Central memory CD8-positive, alpha-beta T cell (primary cell): ENCODE measurements around the gene KRT16.

Source experiments
- ATAC-seq: fragments of 150-1000 bp; cut with Tn5 transposase; replicated peaks from 2 replicates; pipeline ENCODE4 v1.10.0; 2022; ENCODE audit warnings: mild to moderate bottlenecking, moderate FRiP score, moderate number of reproducible peaks; ENCODE audit not compliant: poor library complexity, severe bottlenecking; ENCODE audit errors: extremely low read depth
- DNase-seq, 2 donors: peaks; one replicate each; pipeline ENCODE4 v3.0.0; 2021; ENCODE audit warnings: low spot score in 2 of 2
- H3K27ac Mint-ChIP-seq: one replicate; pipeline ENCODE4 v1.8.0; 2022; ENCODE audit warnings: low read depth, mild to moderate bottlenecking, moderate library complexity, mixed read lengths
- H3K27me3 Mint-ChIP-seq: one replicate; pipeline ENCODE4 v1.8.0; 2022; ENCODE audit warnings: mixed read lengths
- H3K36me3 Mint-ChIP-seq: one replicate; pipeline ENCODE4 v1.8.0; 2022; ENCODE audit warnings: mild to moderate bottlenecking, moderate library complexity, mixed read lengths; ENCODE audit not compliant: insufficient read depth
- H3K4me1 Mint-ChIP-seq: one replicate; pipeline ENCODE4 v1.8.0; 2022; ENCODE audit warnings: mixed read lengths
- H3K4me3 Mint-ChIP-seq: one replicate; pipeline ENCODE4 v1.8.0; 2022; ENCODE audit warnings: mild to moderate bottlenecking, moderate library complexity, mixed read lengths
- H3K9me3 Mint-ChIP-seq: one replicate; pipeline ENCODE4 v1.8.0; 2022; ENCODE audit warnings: mixed read lengths

KRT16 gene

DNA sequence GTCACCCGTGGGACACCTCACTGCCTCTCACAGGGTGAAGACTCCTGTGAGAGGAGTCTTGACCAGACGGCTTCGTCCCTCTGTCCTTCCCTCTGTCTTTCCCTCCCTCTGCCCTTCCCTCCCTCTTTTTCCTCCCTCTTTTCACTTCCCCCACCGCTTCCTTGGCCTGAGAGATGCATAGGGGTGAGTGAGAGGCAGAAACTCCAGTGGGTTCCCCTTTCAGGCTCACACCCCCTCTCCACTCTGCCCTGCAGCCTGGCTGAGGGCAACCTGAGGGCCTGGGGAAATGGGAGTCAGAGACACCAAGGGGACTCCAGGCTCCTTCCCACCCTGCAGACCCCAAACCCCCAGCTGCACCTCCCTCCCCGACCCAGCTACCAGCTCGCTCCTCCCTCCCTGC is 26.4 kb upstream of the KRT16 start:
- H3K4me3 Mint-ChIP-seq: no peak overlapping the region

DNA sequence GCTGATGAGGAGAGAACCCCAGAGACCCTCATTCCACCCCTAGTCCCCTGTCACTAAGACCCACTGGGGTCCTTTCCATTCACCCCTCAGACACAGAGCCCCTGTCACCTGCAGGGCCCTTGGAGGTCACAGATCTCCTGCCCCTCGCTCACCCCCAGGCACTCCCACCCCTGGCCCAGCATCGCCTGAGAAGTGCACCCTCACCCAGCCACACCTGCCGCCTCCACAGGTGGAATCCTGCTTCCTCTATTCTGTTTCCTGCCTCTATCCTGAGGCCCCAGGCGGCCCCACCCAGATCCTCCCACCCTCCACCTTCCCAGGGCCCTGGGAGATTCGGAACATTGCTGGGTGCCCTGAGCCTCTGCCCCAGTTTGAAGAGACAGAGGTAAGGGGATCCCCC is 25.6 kb upstream of the KRT16 start:
- Mint-ChIP-seq H3K9me3 (no peaks in the 10 kb centered on the region), H3K27ac (no peak overlapping the region)
- ATAC-seq: no peak

More for the DNA sequence above, 26.4 kb upstream of the KRT16 start:
- no peak for DNase-seq
- H3K4me1 Mint-ChIP-seq: no peaks in the 10 kb centered on the region
- no peak for ATAC-seq
- peaks cover 11% of the 10 kb centered on the region for H3K27me3 Mint-ChIP-seq
- no peak overlapping the region for H3K27ac Mint-ChIP-seq
- H3K36me3 Mint-ChIP-seq: peaks cover 3% of the 10 kb centered on the region
- H3K9me3 Mint-ChIP-seq: no peaks in the 10 kb centered on the region

DNA sequence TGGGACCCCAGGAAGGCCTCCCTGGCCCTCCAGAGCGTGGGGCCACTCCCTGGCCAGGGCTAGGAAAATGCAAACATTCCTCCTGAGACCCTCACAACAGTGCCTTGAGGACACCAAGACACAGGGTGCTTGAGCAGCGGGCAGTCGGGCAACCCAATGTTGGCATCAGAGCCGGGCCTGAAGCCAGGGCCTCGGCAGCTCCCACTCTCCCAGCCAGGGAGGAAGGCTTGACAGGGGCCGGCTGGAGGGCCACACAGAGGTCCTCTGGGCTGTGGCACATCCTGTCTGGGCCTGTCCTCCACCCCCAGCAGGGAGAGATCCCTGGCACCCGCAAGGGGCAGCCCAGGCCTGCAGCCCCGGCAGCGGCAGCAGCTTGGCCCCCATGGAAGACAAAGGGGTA is 24.1 kb upstream of the KRT16 start:
- H3K27me3 Mint-ChIP-seq: peaks cover 11% of the 10 kb centered on the region
- ATAC-seq (no peak), DNase-seq (no peak)
- H3K36me3 Mint-ChIP-seq: peaks cover 3% of the 10 kb centered on the region
- H3K9me3 Mint-ChIP-seq: no peaks in the 10 kb centered on the region
- H3K4me3 Mint-ChIP-seq: no peak overlapping the region
- H3K27ac Mint-ChIP-seq: no peak overlapping the region
- no peaks in the 10 kb centered on the region for H3K4me1 Mint-ChIP-seq

More for the DNA sequence above, 25.6 kb upstream of the KRT16 start:
- Mint-ChIP-seq H3K36me3 (peaks cover 3% of the 10 kb centered on the region), H3K27me3 (peaks cover 11% of the 10 kb centered on the region), H3K4me3 (no peak overlapping the region), H3K4me1 (no peaks in the 10 kb centered on the region)
- DNase-seq: no peak

DNA sequence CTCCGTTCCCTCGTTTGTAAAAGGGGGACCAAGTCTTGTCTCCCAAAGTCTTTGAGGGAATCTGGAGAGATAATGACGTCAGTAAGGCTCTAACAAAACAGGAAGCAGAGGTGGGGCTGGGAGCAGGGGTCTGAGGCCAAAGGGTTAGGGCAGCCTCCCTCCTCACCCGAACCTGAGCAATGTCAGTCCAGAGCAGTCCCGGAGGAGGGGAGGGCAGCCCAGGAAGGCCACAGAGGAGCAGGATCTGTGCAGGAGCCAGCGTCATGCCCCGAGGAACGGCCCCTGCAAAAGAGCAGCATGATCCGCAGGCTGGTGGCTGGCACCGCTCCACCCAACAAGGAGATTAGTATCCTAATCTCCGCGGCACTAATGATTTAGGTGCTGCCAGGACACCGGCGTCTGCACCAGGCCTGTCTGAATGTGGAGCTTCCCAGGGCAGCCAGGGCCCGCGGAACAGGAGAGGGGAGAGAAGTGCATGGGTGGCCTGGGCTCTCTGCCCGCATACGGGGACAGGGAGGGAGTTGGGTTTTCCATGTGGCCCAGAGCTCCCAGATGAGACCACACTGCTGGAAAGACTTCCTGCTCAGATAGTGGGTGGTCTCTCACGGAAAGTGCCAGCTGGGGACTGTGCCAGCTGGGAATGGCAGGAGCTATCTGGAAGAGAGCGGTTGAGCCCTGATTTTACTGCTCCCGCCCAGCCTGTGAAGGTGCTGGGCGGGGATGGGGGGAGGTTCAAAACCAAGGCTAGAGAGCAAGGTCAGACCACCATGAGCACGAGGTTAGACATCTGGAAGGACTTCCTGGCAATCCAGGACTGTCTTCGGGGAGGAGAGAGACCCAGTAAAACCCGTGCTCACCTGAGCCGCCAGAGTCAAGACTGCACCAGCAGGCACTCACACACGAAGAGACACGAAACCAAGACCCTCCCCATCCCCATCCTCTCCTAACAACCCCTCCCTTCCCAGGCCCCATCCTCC is 22.8 kb upstream of the KRT16 start:
- no peak for DNase-seq
- H3K4me3 Mint-ChIP-seq: no peak overlapping the region
- H3K4me1 Mint-ChIP-seq: no peaks in the 10 kb centered on the region
- peaks cover 3% of the 10 kb centered on the region for H3K36me3 Mint-ChIP-seq
- ATAC-seq: no peak
- no peak overlapping the region for H3K27ac Mint-ChIP-seq
- no peaks in the 10 kb centered on the region for H3K9me3 Mint-ChIP-seq
- H3K27me3 Mint-ChIP-seq: peaks cover 11% of the 10 kb centered on the region

DNA sequence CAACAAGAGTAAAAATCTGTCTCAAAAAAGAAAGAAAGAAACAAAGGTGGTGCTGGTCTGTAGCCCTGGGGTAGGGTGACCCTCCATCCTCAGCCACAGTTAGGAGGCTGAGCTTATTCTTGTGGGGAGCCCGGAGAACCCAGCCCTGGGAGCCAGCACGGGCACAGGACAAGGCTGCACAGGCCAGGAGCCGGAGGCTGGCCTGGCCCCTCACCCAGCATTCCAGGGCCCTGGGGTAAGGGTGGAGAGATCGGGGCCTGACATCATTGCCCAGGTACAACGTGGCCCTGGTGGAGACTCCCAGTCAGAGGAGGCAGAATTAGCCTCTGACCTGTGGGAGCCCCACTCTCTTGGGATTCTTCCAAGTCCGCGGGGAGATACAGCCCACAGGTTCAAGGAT is 22.1 kb upstream of the KRT16 start:
- ATAC-seq (no peak), DNase-seq (no peak)
- peaks cover 3% of the 10 kb centered on the region for H3K36me3 Mint-ChIP-seq
- H3K4me3 Mint-ChIP-seq: no peak overlapping the region
- no peaks in the 10 kb centered on the region for H3K9me3 Mint-ChIP-seq
- peaks cover 8% of the 10 kb centered on the region for H3K27me3 Mint-ChIP-seq
- no peaks in the 10 kb centered on the region for H3K4me1 Mint-ChIP-seq
- H3K27ac Mint-ChIP-seq: no peak overlapping the region

DNA sequence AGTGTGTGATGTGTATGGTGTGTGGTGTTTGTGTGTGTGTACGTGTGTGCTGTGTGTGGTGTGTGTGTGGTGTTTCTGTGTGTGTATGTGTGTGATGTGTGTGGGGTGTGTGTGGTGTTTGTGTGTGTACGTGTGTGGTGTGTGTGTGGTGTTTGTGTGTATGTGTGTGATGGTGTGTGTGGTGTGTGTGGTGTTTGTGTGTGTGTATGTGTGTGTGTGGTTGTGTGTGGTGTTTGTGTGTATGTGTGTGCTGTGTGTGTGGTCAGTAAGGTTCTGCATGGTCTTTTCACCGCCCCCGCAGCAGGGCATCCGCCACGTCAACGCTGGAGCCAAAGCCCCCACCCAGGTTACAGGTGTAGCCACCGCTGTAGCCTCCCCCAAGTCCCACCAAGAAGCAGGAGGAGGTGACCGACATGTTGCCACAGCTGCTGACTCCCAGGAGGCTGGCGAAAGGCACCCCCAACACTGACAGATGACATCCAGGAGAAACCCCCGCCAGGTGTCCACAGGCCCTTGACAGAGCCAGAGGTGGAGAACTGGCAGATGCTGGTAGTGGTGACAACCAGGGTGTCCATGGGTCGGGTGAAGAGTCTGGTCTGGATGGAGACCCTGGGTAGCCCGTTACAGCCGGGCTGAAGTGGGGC is 21.1 kb upstream of the KRT16 start:
- no peaks in the 10 kb centered on the region for H3K9me3 Mint-ChIP-seq
- no peak overlapping the region for H3K27ac Mint-ChIP-seq
- no peaks in the 10 kb centered on the region for H3K27me3 Mint-ChIP-seq
- H3K4me1 Mint-ChIP-seq: no peaks in the 10 kb centered on the region
- DNase-seq (no peak), ATAC-seq (no peak)
- no peak overlapping the region for H3K4me3 Mint-ChIP-seq
- H3K36me3 Mint-ChIP-seq: peaks cover 3% of the 10 kb centered on the region

DNA sequence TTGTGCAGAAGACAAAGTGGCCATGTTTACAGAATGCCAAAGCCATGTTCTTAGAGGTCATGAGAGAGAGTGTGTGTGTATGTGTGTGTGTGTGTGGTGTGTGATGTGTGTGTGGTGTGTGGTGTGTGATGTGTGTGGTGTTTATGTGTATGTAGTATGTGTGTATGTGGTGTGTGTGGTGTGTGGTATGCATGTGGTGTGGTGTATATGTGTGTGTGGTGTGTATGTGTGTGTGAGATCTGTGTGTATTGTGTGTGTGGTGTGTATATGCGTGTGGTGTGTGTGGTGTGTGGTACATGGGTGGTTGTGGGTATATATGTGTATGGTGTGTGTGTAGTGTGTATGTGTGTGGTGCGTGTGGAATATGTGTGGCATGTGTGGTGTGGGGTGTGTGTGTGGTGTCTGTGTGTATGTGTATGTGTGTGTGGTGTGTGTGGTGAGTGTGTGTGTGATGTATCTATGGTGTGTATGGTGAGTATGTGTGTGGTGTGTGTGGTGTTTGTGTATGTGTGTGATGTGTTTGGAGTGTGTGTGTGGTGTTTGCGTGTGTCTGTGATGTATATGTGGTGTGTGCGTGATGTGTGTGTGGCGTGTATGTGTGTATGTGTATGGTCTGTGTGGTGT is 20.0 kb upstream of the KRT16 start:
- ATAC-seq: no peak
- peaks cover 3% of the 10 kb centered on the region for H3K36me3 Mint-ChIP-seq
- no peaks in the 10 kb centered on the region for H3K4me1 Mint-ChIP-seq
- no peaks in the 10 kb centered on the region for H3K9me3 Mint-ChIP-seq
- no peak for DNase-seq
- H3K27ac Mint-ChIP-seq: no peak overlapping the region
- H3K4me3 Mint-ChIP-seq: no peak overlapping the region
- H3K27me3 Mint-ChIP-seq: peaks cover 2% of the 10 kb centered on the region

DNA sequence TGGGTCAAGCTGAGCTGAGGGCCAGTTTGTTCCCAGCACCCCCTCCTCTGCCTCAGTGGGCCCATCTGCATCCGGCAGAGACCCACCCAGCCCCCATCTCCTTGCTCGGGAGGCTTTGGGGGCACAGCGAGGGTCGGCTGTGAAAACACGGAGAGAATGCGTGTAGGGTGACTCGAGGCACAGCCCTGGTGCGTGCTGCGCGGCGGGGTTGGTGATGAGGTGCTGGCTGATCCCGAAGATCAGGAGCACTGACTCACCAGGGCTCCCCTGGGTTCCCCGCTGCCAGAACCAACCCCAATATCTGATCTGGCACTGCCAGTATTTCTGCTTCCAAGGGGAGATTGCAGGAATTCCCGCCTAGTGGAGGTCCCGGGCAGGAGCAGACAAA is 19.3 kb upstream of the KRT16 start:
- Mint-ChIP-seq H3K9me3 (no peaks in the 10 kb centered on the region), H3K4me1 (no peaks in the 10 kb centered on the region), H3K4me3 (no peak overlapping the region), H3K27ac (no peak overlapping the region), H3K27me3 (peaks cover 10% of the 10 kb centered on the region), H3K36me3 (peaks cover 3% of the 10 kb centered on the region)
- no peak for ATAC-seq
- no peak for DNase-seq

DNA sequence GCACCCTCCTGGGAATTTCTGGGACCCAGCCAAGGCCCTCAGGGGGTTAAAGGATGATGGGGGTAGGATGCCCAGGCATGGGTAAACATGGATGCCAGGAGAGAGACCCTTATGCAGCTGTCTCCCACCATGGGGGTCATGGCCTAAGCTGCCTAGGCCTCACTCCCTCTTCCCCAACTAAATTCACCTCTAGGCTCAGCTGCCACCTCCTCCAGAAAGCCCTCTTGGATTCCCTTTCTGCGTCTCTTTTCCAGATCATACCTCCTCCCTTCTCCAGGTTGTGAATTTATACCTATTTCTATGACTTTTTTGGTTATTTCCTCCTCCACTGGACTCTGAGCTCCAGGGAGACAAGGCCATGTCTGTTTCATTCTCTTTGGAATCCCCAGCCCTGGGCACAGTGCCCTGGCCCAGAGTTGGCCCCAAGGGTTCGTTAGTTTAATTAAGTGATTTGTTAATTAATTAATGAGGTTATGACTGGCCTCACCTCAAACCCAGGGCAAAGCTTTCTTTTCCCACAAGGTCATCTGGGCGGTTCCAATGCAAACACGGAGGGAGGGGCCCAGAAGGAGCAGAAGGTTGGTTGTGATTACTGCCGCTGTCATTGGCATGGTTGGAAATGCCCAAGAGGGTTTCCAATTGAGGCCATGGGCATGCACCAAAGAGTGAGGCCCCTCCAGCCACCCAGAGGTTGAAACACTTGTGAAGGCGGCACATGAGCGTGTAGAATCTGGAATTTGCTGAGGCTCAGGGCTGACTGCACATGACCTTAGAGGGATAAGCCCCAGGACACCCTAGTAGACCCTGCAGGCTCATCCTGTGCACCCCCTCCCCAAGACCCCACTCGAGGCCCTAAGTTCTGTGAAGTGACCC is 18.7 kb upstream of the KRT16 start:
- Mint-ChIP-seq H3K9me3 (no peaks in the 10 kb centered on the region), H3K36me3 (peaks cover 3% of the 10 kb centered on the region), H3K4me3 (no peak overlapping the region), H3K4me1 (no peaks in the 10 kb centered on the region), H3K27ac (no peak overlapping the region), H3K27me3 (peaks cover 14% of the 10 kb centered on the region)
- no peak for ATAC-seq
- no peak for DNase-seq

DNA sequence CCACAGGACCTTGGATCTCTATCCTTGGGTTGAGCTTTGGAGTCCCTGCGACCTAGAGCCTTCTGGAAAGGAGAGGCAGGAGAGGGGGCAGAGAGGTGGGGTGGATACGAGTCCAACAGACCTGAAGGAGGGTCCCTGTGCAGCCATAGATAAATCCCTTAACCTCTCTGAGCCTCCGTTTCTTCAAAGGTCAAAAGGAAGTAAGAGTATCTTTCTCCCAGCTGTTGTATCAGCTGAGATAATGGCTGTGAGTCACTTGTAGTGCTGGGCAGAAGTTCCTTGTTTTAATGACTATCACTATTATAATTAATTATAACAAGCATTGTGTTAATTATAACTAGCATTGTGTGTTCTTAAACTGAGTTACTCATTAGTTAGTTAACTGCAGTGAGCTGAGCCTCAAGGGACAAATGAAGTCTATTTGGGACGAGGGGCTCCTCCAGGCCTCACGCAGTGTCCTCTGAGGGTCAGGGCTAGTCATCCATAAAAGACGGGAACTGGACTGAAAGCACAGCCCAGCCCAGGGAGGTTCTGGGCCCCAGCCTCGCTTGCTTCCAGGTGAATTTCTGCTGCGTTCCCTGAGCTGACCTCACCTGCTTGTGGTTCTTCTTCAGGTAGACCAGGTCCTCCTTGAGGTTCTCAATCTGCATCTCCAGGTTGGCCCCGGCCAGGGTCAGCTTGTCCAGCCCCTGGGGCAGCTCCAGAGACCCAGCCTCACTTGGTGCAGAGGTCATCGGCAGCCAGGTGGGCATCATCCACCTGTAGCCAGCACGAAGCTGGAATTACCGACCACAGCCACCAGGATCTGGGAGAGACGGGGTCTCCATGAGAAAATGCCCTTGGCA is 17.5 kb upstream of the KRT16 start:
- Mint-ChIP-seq H3K9me3 (no peaks in the 10 kb centered on the region), H3K27me3 (peaks cover 23% of the 10 kb centered on the region), H3K4me1 (no peaks in the 10 kb centered on the region), H3K27ac (no peak overlapping the region), H3K4me3 (no peak overlapping the region), H3K36me3 (peaks cover 3% of the 10 kb centered on the region)
- ATAC-seq (no peak), DNase-seq (no peak)

DNA sequence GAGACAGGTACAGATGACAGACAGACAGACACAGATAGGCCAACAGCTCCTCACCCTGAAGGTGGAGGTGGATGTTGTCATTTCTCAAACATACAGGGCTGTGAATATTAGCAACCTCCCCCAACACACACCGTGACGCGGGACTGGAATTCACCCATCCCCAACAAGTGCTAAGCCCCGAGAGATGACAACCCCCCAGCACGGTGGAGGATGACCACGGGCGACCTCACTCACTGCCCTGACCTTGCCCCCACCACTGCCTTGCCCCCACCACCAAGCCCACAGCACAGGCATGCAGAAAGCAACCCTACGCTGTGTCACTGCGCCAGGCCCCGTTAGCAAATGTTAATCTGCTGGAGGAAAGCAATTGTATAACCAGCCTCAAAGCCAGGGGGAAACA is 16.7 kb upstream of the KRT16 start:
- H3K4me3 Mint-ChIP-seq: no peak overlapping the region
- H3K36me3 Mint-ChIP-seq: peaks cover 3% of the 10 kb centered on the region
- H3K9me3 Mint-ChIP-seq: no peaks in the 10 kb centered on the region
- ATAC-seq: no peak
- no peaks in the 10 kb centered on the region for H3K4me1 Mint-ChIP-seq
- H3K27me3 Mint-ChIP-seq: peaks cover 23% of the 10 kb centered on the region
- no peak for DNase-seq
- no peak overlapping the region for H3K27ac Mint-ChIP-seq
